Fibroblast of skin of left biceps (primary cell): ENCODE measurements around the gene ARHGDIA.
A peak's percentile ranks its signal among the peaks of the same experiment; 100 is the strongest.

Experiments
- DNase-seq, 2 experiments: peaks; one replicate each; pipeline ENCODE4 v3.0.0-alpha.2; 2013; ENCODE audit warnings: low read depth in 2 of 2

ARHGDIA gene

DNA sequence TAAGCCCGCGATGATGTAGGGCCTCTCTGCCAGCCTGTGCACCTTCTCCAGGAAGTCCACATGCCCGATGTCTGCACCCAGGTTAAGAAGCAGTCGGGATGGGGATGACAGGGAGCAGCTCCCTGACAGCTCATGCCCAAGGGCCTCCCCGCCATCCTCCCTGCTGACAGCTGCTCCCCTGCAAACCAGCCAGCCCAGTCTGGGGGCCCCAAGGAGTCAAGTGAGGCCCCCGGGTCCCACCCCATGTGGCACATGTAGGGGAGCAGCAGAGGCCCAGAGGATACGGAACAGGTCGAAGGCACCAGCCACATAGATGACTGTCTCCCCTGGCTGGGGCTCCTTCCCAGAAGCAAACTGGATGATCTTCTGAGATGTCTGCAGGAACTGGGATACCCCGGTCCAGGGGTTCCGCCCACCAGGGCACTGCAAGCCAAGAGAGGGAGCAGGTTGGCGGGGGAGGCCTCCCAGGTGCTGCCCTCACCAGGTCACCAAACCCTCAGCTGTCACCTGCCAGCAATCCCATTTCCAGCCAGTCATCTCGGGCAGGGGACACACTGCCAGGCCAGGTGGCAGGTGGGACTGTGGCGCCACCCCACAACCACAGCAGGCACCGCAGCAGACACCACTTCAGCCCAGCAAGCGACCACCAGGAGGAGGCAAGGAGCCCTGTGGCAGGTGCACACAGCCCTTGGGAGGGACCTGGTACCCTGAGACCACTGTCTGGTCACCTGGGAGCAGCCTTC is 35.5 kb upstream of the ARHGDIA start:
- no peak for DNase-seq

GRCh38 chr17:81905993-81906392 is 34.9 kb upstream of the ARHGDIA start:
- no peak for DNase-seq

- no peak for DNase-seq
Observed at GRCh38 chr17:81905424-81905875, 34.3 kb upstream of the ARHGDIA start.

- no peak for DNase-seq
Observed at GRCh38 chr17:81904600-81905423, 33.7 kb upstream of the ARHGDIA start.

- DNase-seq, result no peak
Observed at GRCh38 chr17:81903896-81904599, 32.9 kb upstream of the ARHGDIA start.

- no peak for DNase-seq
Observed at GRCh38 chr17:81903415-81903831, 32.3 kb upstream of the ARHGDIA start.

DNA sequence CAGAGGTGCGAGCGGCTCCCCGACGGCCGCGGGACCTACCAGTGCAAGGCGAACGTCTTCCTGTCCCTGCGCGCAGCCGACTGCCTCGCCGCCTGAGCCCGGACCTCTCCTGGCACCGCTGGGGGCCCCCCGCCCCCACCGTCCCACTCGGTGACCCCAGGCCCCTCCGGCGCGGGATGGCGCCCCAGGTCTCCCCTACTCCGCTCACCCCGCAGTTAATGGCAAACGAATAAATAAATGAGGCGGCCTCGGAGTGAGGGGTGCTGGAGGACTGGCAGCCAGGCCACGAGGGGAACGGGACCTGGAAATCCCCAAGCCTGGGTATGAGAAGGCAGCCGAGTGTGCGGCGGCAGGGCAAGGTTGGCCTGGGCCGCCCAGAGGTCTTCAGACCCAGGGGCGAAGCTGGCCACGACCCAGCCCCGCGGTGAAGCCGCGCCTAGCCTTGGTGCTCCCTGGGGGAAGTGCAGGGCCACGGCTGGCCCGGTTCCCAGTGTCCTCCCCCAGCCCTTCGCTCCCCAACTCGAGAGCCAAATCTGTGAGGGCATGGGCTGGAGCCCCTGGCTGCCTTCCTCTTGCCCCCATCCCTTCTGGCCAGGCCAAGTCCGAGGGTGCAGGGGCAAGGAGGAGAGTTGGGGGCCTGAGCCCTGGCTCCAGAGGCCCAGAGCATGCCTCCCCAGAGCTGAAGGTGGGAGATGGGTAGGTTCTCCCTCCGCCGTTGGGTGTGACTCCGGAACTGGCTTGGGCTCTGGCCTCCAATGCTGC is 31.7 kb upstream of the ARHGDIA start:
- DNase-seq, result no peak

- DNase-seq, result no peak
Observed at GRCh38 chr17:81902023-81902652, 31.0 kb upstream of the ARHGDIA start, which contains the start of gene NPB. Gene NPB, plus strand, starts transcription at chr17:81902238. Its CDS starts 40 bp downstream, at chr17:81902278.

- no peak for DNase-seq
Observed at GRCh38 chr17:81901167-81902022, 30.3 kb upstream of the ARHGDIA start.

DNA sequence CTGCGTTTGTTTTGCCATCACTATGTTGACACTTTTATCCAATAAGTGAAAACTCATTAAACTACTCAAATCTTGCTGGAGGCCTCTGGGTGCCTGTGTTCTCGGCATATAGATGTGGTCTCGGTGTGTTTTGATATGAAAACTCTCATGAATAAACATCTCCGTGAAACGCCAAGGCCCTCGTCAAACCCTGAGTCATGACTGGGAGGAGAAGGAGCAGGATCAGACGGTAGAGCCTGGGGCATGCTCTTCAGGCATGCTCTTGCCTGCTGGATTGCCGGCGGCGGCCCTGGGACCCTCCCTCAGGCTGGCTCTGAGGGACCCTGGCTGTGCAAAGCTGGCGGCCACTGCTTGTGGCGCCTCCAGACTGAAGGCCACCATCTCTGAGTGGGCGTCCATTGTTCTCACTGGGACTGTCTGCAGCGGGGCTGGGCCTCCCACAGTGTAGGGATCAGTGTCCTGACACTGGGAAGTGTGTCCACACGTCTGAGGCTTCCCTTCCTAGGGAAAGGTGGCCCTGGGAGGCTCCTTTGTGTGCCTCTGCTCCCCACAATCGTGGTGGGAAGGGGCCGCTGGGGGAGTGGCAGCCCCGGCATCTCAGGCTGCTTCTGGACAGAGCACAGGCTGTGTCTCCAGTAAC is 29.2 kb upstream of the ARHGDIA start:
- no peak for DNase-seq

- DNase-seq, result no peak
Observed at GRCh38 chr17:81899514-81900166, 28.5 kb upstream of the ARHGDIA start.

DNA sequence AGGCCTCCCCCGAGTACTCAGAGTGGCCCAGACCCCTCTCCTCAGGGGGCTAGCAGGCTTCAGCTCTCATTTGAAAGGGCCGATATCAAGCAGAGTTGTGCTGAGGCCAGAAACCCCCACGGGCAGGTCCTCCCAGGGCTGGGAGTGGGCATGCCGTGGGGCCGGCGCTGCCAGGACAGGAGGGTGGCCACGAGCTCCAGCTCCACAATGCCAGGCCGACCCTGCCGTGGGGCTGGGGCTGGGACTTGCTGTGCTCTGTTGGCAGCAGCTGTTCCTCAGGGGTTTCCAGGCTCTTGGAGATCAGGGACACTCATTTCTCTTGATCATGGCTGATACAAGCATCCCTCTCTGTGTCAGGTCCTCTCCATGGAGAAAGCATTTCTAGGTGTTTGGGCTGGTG is 27.7 kb upstream of the ARHGDIA start:
- no peak for DNase-seq

DNA sequence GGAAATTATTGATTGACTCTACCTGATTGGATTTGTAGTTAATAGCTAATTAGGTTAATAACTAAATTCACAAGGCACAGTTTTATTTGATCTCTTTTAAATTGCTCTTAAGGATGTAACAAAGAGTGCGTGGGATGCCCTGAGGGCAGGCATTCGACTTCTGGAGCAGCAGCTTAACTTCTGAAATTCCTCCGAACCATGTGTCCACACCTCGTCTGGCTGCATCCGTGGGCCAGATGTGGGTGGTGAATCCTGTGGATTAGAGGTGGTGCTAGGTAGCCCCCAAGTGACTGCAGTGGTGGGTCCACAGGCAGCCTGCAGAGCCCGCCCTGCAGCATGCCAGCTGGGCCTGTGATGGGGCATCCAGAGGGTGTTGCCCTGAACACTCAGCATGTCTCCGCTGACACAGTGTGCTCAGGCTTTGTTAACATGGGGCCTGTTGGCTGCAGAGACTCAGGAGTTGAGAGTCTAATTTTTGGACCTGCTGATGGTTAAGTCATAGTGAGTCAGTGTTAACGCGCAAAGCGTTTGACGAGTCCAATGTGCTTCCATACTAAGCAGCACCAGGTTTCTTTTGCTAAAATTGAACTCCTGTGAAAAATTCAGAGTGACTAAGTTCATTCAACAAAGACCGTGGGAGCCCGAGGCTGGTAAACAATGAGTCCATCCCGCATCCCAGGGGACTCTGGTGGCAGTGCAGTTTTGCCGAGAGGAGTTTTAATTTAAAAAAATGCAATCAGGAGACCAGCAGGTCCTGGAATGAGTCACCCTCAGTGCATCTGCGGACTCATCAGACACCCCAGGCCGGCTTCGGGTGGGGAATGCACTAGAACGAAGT is 27.1 kb upstream of the ARHGDIA start:
- DNase-seq, result peak; percentile 49 to 56

GRCh38 chr17:81895400-81895799 is 24.3 kb upstream of the ARHGDIA start:
- no peak for DNase-seq

GRCh38 chr17:81891303-81891552 is 20.1 kb upstream of the ARHGDIA start:
- no peak for DNase-seq

DNA sequence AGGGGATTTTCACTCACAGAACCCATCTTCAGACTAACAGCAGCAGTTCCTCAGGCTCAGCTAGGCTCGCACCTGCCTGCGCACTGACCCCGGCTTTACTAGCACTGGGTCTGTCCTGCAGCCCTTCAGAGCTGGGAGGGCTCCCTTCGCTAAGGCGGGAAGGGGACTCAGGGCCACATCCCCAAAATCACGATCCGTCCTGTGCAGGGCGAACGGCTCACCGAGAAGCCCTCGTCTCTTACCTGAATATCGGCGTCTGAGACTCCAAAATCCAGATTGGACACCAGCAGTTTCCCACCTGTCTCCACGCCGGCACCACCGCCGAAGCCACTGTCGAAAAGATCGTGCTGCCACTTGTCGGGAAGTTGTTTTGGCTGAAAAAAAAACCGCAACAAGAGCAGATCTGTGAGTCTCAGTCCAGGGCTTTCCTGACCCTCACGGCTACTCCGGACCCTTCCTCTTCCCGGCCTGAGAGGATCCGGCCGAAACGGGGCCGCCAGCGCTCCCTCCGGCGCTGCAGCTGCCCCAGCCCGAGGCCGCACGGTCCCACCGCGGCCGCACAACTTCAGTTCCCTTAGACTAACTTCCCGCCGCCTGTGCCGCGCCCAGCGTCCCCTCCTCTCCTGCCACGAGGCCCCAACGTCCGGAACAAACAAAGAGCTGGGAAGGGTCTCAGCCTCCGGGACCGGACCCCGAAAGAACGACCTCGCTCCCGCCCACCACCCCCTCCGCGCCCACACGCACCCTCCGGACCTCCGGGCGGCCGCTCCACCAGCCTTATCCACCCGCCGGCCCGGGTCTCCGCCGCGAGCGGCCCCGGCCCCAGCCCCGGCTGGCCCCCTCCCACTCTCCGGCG is 19.5 kb upstream of the ARHGDIA start:
- DNase-seq, result no peak

GRCh38 chr17:81889602-81890001 is 18.5 kb upstream of the ARHGDIA start:
- DNase-seq, result no peak
